ENCODE data around the gene C5orf52. TPM values are rescaled to one million over a fixed set of nuclear protein-coding genes. Genes with fewer than 3 reads are reported as not detected.

Gene C5orf52
- total RNA-seq, 2 donors from 2014 or later: not detected

DNA sequence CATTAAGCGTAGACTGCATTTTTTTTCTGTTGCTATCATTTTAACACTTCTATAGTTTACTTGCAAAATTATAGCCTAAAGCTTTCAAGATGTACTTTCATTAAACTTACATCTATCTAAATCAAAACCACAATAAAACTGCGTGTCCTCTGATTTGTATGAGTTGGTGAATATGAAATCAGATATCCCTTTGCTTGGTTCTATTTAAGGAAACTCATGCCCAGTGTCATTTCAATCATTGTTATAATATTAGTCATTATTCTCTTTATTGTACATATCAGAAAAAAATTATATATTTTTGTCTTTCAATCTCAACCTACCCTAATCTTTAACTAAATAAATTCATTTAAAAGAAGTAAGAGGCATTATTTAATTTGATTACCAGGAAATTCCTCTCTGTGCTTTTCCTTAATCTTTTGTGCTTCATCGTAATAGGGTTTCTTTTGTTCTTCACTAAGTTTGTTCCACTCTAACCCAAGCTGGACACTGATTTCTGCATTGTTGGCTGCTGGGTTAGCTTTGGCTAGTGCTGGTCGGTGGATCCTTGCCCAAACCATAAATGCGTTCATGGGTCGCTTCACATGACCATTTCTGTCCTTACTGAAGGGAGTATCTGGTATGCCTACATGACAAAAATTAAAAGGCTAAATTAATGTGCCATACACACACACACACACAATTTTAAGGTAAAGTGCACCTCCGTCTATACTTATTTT is 22.9 kb upstream of the C5orf52 start:
- Histone ChIP-seq H3K27me3 (replicated peaks; ENCODE audit: insufficient read depth) (no peaks in the 10 kb centered on the region), H3K9me3 (no peaks in the 10 kb centered on the region), H3K36me3 (no peaks in the 10 kb centered on the region), H3K4me1 (ENCODE audit: control insufficient read depth in 1 of 2, low read depth in 2 of 2) (peaks cover 0 to 8% of the 10 kb centered on the region in 2 donors), H3K27ac (no peak overlapping the region), H3K4me3 (no peak overlapping the region)
- DNase-seq (ENCODE audit: low spot score): no peak
- no peak for ATAC-seq (ENCODE audit: insufficient number of reproducible peaks, low FRiP score, low read depth)
- TF ChIP-seq, protein P1, sequence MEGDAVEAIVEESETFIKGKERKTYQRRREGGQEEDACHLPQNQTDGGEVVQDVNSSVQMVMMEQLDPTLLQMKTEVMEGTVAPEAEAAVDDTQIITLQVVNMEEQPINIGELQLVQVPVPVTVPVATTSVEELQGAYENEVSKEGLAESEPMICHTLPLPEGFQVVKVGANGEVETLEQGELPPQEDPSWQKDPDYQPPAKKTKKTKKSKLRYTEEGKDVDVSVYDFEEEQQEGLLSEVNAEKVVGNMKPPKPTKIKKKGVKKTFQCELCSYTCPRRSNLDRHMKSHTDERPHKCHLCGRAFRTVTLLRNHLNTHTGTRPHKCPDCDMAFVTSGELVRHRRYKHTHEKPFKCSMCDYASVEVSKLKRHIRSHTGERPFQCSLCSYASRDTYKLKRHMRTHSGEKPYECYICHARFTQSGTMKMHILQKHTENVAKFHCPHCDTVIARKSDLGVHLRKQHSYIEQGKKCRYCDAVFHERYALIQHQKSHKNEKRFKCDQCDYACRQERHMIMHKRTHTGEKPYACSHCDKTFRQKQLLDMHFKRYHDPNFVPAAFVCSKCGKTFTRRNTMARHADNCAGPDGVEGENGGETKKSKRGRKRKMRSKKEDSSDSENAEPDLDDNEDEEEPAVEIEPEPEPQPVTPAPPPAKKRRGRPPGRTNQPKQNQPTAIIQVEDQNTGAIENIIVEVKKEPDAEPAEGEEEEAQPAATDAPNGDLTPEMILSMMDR (IDR thresholded peaks at IDR 0.05): no peak

GRCh38 chr5:157649101-157649500 is 22.2 kb upstream of the C5orf52 start:
- ATAC-seq (ENCODE audit: insufficient number of reproducible peaks, low FRiP score, low read depth): no peak
- TF ChIP-seq, protein P1 (IDR thresholded peaks at IDR 0.05): no peak

GRCh38 chr5:157650991-157651611 is 20.2 kb upstream of the C5orf52 start:
- no peak overlapping the region for H3K27ac ChIP-seq
- H3K27me3 ChIP-seq (replicated peaks; ENCODE audit: insufficient read depth): no peaks in the 10 kb centered on the region
- peak overlapping the region; percentile 78 for H3K4me3 ChIP-seq
- H3K36me3 ChIP-seq: no peaks in the 10 kb centered on the region
- no peaks in the 10 kb centered on the region for H3K9me3 ChIP-seq
- TF ChIP-seq, protein P1 (IDR thresholded peaks at IDR 0.05): no peak
- ATAC-seq (ENCODE audit: insufficient number of reproducible peaks, low FRiP score, low read depth): no peak
- peaks cover 0 to 8% of the 10 kb centered on the region in 2 donors for H3K4me1 ChIP-seq (ENCODE audit: control insufficient read depth in 1 of 2, low read depth in 2 of 2)
- no peak for DNase-seq (ENCODE audit: low spot score)

More at GRCh38 chr5:157649101-157649500, 22.2 kb upstream of the C5orf52 start:
- Histone ChIP-seq H3K4me3 (no peak overlapping the region), H3K27ac (no peak overlapping the region), H3K9me3 (no peaks in the 10 kb centered on the region), H3K4me1 (ENCODE audit: control insufficient read depth in 1 of 2, low read depth in 2 of 2) (peaks cover 0 to 8% of the 10 kb centered on the region in 2 donors), H3K36me3 (no peaks in the 10 kb centered on the region), H3K27me3 (replicated peaks; ENCODE audit: insufficient read depth) (no peaks in the 10 kb centered on the region)
- DNase-seq (ENCODE audit: low spot score): no peak

- Histone ChIP-seq H3K9me3 (no peaks in the 10 kb centered on the region), H3K4me3 (peak overlapping the region; percentile 78), H3K36me3 (no peaks in the 10 kb centered on the region), H3K27ac (no peak overlapping the region), H3K4me1 (ENCODE audit: control insufficient read depth in 1 of 2, low read depth in 2 of 2) (peaks cover 0 to 8% of the 10 kb centered on the region in 2 donors), H3K27me3 (replicated peaks; ENCODE audit: insufficient read depth) (no peaks in the 10 kb centered on the region)
- TF ChIP-seq, protein P1 (IDR thresholded peaks at IDR 0.05): peak; percentile 20
- ATAC-seq (ENCODE audit: insufficient number of reproducible peaks, low FRiP score, low read depth) (no peak), DNase-seq (ENCODE audit: low spot score) (no peak)
These were observed 19.5 kb upstream of the C5orf52 start for GRCh38 chr5:157651623-157652376.

DNA sequence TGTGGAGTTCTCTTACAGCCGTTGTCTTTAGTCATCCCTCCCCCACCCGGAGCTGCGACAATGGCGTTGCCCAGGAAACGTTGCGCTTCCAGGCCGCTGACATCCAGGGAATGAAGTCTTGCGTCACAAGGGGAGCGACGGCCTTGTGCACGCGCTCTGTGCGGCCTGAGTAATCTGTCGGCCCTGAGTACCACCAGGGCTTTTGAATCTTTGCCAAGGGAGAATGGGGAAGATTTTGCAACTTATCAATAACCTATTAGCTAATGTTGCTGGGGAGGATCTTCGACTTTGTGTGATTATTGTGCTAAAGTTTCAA is 19.0 kb upstream of the C5orf52 start, which contains the start of gene SOX30:
Gene SOX30 (minus strand): TSS at position 62 of the 316 bp plus-strand sequence. CDS start 360 bp downstream, outside the sequence.
- DNase-seq (ENCODE audit: low spot score) (no peak), ATAC-seq (ENCODE audit: insufficient number of reproducible peaks, low FRiP score, low read depth) (no peak)
- Histone ChIP-seq H3K27ac (no peak within 1 kb of the TSS), H3K4me3 (peak within 1 kb of the TSS; percentile 78), H3K27me3 (replicated peaks; ENCODE audit: insufficient read depth) (no peaks in the 10 kb centered on the region), H3K4me1 (ENCODE audit: control insufficient read depth in 1 of 2, low read depth in 2 of 2) (peaks cover 0 to 8% of the 10 kb centered on the region in 2 donors), H3K36me3 (no peaks in the 10 kb centered on the region), H3K9me3 (no peaks in the 10 kb centered on the region)
- TF ChIP-seq, protein P1 (IDR thresholded peaks at IDR 0.05): no peak

Data from thoracic aorta (tissue), 2 donors.